ENCODE results near the gene RFX3.

RFX3 gene

GRCh38 chr9:3441197-3441816 is 84.5 kb downstream of the RFX3 start:
- peak; percentile 55 for DNase-seq (ENCODE audit: low read depth)
- peak; percentile 63 for TF ChIP-seq CTCF (IDR thresholded peaks at IDR 0.05; ENCODE audit: low read depth, low read length, missing control alignments)
- H3K4me3 ChIP-seq (ENCODE audit: low read depth, low read length), result no peak overlapping the region

- DNase-seq (ENCODE audit: low read depth), result no peak
Measured at GRCh38 chr9:3436629-3437420, 89.0 kb downstream of the RFX3 start.

GRCh38 chr9:3435732-3436131 is 90.1 kb downstream of the RFX3 start:
- DNase-seq (ENCODE audit: low read depth), result no peak
- TF ChIP-seq CTCF (IDR thresholded peaks at IDR 0.05; ENCODE audit: low read depth, low read length, missing control alignments), result no peak
- H3K4me3 ChIP-seq (ENCODE audit: low read depth, low read length), result no peak overlapping the region

More at GRCh38 chr9:3436629-3437420, 89.0 kb downstream of the RFX3 start:
- no peak for TF ChIP-seq CTCF (IDR thresholded peaks at IDR 0.05; ENCODE audit: low read depth, low read length, missing control alignments)
- H3K4me3 ChIP-seq (ENCODE audit: low read depth, low read length), result no peak overlapping the region

- no peak for TF ChIP-seq CTCF (IDR thresholded peaks at IDR 0.05; ENCODE audit: low read depth, low read length, missing control alignments)
- no peak overlapping the region for H3K4me3 ChIP-seq (ENCODE audit: low read depth, low read length)
- no peak for DNase-seq (ENCODE audit: low read depth)
Measured at GRCh38 chr9:3434594-3434993, 91.2 kb downstream of the RFX3 start.

GRCh38 chr9:3433754-3434153 is 92.0 kb downstream of the RFX3 start:
- no peak overlapping the region for H3K4me3 ChIP-seq (ENCODE audit: low read depth, low read length)
- no peak for TF ChIP-seq CTCF (IDR thresholded peaks at IDR 0.05; ENCODE audit: low read depth, low read length, missing control alignments)
- DNase-seq (ENCODE audit: low read depth), result no peak

GRCh38 chr9:3433066-3433465 is 92.7 kb downstream of the RFX3 start:
- H3K4me3 ChIP-seq (ENCODE audit: low read depth, low read length), result no peak overlapping the region
- DNase-seq (ENCODE audit: low read depth), result no peak
- no peak for TF ChIP-seq CTCF (IDR thresholded peaks at IDR 0.05; ENCODE audit: low read depth, low read length, missing control alignments)
